Measurements from ENCODE around the gene DOK7.
"Not testable (repeated sequence)": the region's sequence is repeated elsewhere in the genome, so short reads cannot be mapped to it uniquely, and the experiment has no call there.

The DOK7 gene

GRCh38 chr4:3508542-3508941 lies 45.4 kb downstream of the DOK7 start:
- no peak for DNase-seq (ENCODE audit: extremely low spot score)
- TF ChIP-seq, protein P1, sequence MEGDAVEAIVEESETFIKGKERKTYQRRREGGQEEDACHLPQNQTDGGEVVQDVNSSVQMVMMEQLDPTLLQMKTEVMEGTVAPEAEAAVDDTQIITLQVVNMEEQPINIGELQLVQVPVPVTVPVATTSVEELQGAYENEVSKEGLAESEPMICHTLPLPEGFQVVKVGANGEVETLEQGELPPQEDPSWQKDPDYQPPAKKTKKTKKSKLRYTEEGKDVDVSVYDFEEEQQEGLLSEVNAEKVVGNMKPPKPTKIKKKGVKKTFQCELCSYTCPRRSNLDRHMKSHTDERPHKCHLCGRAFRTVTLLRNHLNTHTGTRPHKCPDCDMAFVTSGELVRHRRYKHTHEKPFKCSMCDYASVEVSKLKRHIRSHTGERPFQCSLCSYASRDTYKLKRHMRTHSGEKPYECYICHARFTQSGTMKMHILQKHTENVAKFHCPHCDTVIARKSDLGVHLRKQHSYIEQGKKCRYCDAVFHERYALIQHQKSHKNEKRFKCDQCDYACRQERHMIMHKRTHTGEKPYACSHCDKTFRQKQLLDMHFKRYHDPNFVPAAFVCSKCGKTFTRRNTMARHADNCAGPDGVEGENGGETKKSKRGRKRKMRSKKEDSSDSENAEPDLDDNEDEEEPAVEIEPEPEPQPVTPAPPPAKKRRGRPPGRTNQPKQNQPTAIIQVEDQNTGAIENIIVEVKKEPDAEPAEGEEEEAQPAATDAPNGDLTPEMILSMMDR (IDR thresholded peaks at IDR 0.05; ENCODE audit: control extremely low read depth, extremely low read depth, low read depth, missing control alignments) = no peak
- CTCF ChIA-PET = no interaction called here
- POLR2A ChIA-PET = no interaction called here

DNA sequence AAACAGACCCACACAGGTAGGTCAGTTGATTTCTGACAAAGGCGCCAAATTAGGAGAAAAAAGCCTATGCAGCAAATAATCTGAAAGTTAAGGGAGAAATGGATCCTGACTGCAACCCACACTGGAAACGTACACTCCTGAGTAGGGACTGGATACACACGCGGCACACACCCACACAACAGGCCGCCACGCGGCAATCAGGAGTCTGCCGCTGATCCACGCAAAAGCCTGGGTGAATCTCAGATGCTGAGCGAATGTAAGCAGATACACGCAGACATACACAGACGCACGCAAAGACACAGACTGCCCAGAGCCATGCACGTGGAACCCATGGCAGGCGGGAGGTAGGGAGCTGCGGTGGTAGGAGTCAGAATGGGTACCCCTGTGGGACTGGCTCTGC lies 47.4 kb downstream of the DOK7 start:
- DNase-seq (ENCODE audit: extremely low spot score) = no peak
- CTCF ChIA-PET = no interaction called here
- POLR2A ChIA-PET = no interaction called here
- TF ChIP-seq, protein P1 (IDR thresholded peaks at IDR 0.05; ENCODE audit: control extremely low read depth, extremely low read depth, low read depth, missing control alignments) = no peak

GRCh38 chr4:3511187-3511586 lies 48.1 kb downstream of the DOK7 start:
- ChIA-PET POLR2A (no interaction called here), CTCF (interaction anchor here (1.0 kb wide), 1 partner anchor 31 kb away, joined by 5 read pairs; no protein-coding TSS in a partner anchor)
- TF ChIP-seq, protein P1 (IDR thresholded peaks at IDR 0.05; ENCODE audit: control extremely low read depth, extremely low read depth, low read depth, missing control alignments) = no peak
- no peak for DNase-seq (ENCODE audit: extremely low spot score)

DNA sequence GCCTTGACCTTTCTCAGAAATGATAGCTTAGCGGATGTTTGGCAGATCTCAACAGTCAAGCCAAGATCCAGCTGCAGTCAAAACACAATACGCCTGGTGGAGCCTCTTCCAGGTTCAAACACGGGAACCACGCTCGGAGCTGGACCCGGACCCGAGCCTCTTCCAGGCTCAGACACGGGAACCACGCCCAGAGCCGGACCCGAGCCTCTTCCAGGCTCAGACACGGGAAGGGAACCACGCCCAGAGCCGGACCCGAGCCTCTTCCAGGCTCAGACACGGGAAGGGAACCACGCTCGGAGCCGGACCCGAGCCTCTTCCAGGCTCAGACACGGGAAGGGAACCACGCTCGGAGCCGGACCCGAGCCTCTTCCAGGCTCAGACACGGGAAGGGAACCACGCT lies 48.5 kb downstream of the DOK7 start:
- DNase-seq (ENCODE audit: extremely low spot score); POLR2A ChIA-PET: not testable (repeated sequence)
- CTCF ChIA-PET = interaction anchor here (1.0 kb wide), 1 partner anchor 31 kb away, joined by 5 read pairs; no protein-coding TSS in a partner anchor

DNA sequence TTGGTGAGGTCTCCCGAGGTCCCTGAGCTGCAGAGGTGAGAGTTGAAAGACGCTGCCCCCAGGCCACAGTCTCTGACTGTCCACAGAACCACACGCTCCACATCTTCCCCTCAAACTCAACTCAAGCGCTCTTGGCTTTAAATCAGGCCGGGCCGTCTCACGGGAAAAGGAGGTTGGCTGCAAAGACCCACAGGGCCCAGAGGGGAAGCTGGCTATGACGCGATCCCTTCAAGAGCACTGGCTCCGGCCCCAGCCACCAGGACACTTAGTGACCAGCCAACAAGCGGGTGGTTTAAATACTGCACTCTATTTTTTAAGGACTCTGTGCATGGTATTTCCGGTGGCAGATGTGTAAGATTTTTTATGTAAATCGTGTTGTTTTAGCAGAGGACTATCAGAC lies 49.2 kb downstream of the DOK7 start:
- no peak for DNase-seq (ENCODE audit: extremely low spot score)
- ChIA-PET CTCF (interaction anchor here (1.9 to 3.9 kb wide), 2 partner anchors 26 to 31 kb away, joined by 5 to 16 read pairs; no protein-coding TSS in a partner anchor), POLR2A (interaction anchor here (1.1 kb wide), 1 partner anchor 9 kb away, joined by 3 read pairs; no protein-coding TSS in a partner anchor)
- TF ChIP-seq, protein P1 (IDR thresholded peaks at IDR 0.05; ENCODE audit: control extremely low read depth, extremely low read depth, low read depth, missing control alignments) = no peak

- POLR2A ChIA-PET = interaction anchor here (1.1 kb wide), 1 partner anchor 10 kb away, joined by 3 read pairs; no protein-coding TSS in a partner anchor
- DNase-seq (ENCODE audit: extremely low spot score) = no peak
- CTCF ChIA-PET = interaction anchor here (1.4 to 3.9 kb wide), 3 partner anchors 26 to 33 kb away, joined by 4 to 16 read pairs (median 5); no protein-coding TSS in a partner anchor
- TF ChIP-seq, protein P1 (IDR thresholded peaks at IDR 0.05; ENCODE audit: control extremely low read depth, extremely low read depth, low read depth, missing control alignments) = no peak
These were observed 49.6 kb downstream of the DOK7 start for GRCh38 chr4:3512719-3513118.

GRCh38 chr4:3513807-3514206 lies 50.7 kb downstream of the DOK7 start:
- no peak for DNase-seq (ENCODE audit: extremely low spot score)
- POLR2A ChIA-PET = no interaction called here
- TF ChIP-seq, protein P1 (IDR thresholded peaks at IDR 0.05; ENCODE audit: control extremely low read depth, extremely low read depth, low read depth, missing control alignments) = no peak
- CTCF ChIA-PET = interaction anchor here (1.4 to 3.9 kb wide), 4 partner anchors 9 to 34 kb away, joined by 4 to 16 read pairs (median 6); no protein-coding TSS in a partner anchor

Data from GM10248 (cell line).